IMR-90 (cell line): ENCODE data around the gene S100A6. TPM values are rescaled to one million over a fixed set of nuclear protein-coding genes. Genes with fewer than 3 reads are reported as not detected.

ENCODE experiments used
- ATAC-seq: fragments of 200-7000 bp; cut with Tn5 transposase; 2 replicates; pipeline ENCODE4 v1.9.1; 2020; ENCODE audit warnings: low read depth, mild to moderate bottlenecking, moderate library complexity
- BruUV-seq: library from RNA; stranded (reverse); fragments of 400-500 nt; replicated peaks from 2 replicates; lab custom pipeline; 2021; lab: Mats Ljungman, UMichigan
- CTCF ChIA-PET: fragments of 300-600 bp; formaldehyde crosslinking; extraction: SDS; loops from one replicate; lab custom pipeline; 2021; ENCODE audit warnings: antibody characterized with exemption; lab: Yijun Ruan, JAX
- POLR2A ChIA-PET: fragments of 300-600 bp; sonication (Branson Sonifier 250); formaldehyde crosslinking; loops from one replicate; lab custom pipeline; 2022; ENCODE audit warnings: antibody characterized with exemption; ENCODE audit not compliant: unreplicated experiment; lab: Charles Lee
- DNase-seq: peaks from one replicate; pipeline ENCODE4 v3.0.0; 2013
- H2AFZ ChIP-seq: replicated peaks from 2 replicates; pipeline ENCODE3; 2013; ENCODE audit warnings: low read length, mild to moderate bottlenecking; ENCODE audit not compliant: poor library complexity
- H2AK5ac ChIP-seq: 2 replicates; pipeline ENCODE4 v1.6.1; 2013; ENCODE audit warnings: low read depth, low read length, inconsistent platforms
- H2AK9ac ChIP-seq: replicated peaks from 2 replicates; pipeline ENCODE3; 2013; ENCODE audit warnings: mild to moderate bottlenecking, low read depth, low read length, moderate library complexity; ENCODE audit not compliant: poor library complexity
- H2BK120ac ChIP-seq: 2 replicates; pipeline ENCODE4 v1.6.1; 2013; ENCODE audit warnings: low read depth, low read length, inconsistent platforms
- H2BK15ac ChIP-seq: 3 replicates; pipeline ENCODE4 v1.6.1; 2013; ENCODE audit warnings: low read depth, low read length, inconsistent platforms
- H2BK20ac ChIP-seq: 2 replicates; pipeline ENCODE4 v1.6.1; 2013; ENCODE audit warnings: low read depth, mild to moderate bottlenecking, inconsistent platforms, low read length, moderate library complexity
- H2BK5ac ChIP-seq: 2 replicates; pipeline ENCODE4 v1.6.1; 2013; ENCODE audit warnings: mild to moderate bottlenecking, low read depth, low read length, inconsistent platforms; ENCODE audit not compliant: poor library complexity, severe bottlenecking
- H3K14ac ChIP-seq: replicated peaks from 2 replicates; pipeline ENCODE4 v1.6.1; 2013; ENCODE audit warnings: low read depth, low read length, inconsistent platforms
- H3K18ac ChIP-seq: 2 replicates; pipeline ENCODE4 v1.6.1; 2013; ENCODE audit warnings: low read depth, low read length, control low read depth
- H3K23ac ChIP-seq: 2 replicates; pipeline ENCODE4 v1.6.1; 2013; ENCODE audit warnings: low read depth, low read length, inconsistent platforms
- H3K27ac ChIP-seq: 2 replicates; pipeline ENCODE4 v1.5.1; 2013; ENCODE audit warnings: mild to moderate bottlenecking, control low read depth, low read length; ENCODE audit not compliant: insufficient read depth
- H3K27me3 ChIP-seq: 2 replicates; pipeline ENCODE4 v1.6.1; 2013; ENCODE audit warnings: low read length; ENCODE audit not compliant: control insufficient read depth, insufficient read depth
- H3K36me3 ChIP-seq: 2 replicates; pipeline ENCODE4 v1.6.1; 2013; ENCODE audit warnings: low read length, mixed read lengths; ENCODE audit not compliant: control insufficient read depth, insufficient read depth
- H3K4ac ChIP-seq: 2 replicates; pipeline ENCODE4 v1.6.1; 2013; ENCODE audit warnings: low read depth, low read length, inconsistent platforms
- H3K4me1 ChIP-seq: 2 replicates; pipeline ENCODE4 v1.6.1; 2013; ENCODE audit warnings: low read length, mixed read lengths; ENCODE audit not compliant: control insufficient read depth, insufficient read depth
- H3K4me2 ChIP-seq: 2 replicates; pipeline ENCODE4 v1.6.1; 2013; ENCODE audit warnings: low read depth, mild to moderate bottlenecking, control low read depth, low read length, moderate library complexity
- H3K4me3 ChIP-seq: 2 replicates; pipeline ENCODE4 v1.5.1; 2013; ENCODE audit warnings: low read depth, mild to moderate bottlenecking, control low read depth, low read length, moderate library complexity; ENCODE audit not compliant: insufficient read depth
- H3K56ac ChIP-seq: 2 replicates; pipeline ENCODE4 v1.6.1; 2013; ENCODE audit warnings: low read length, inconsistent platforms; ENCODE audit not compliant: insufficient read depth; ENCODE audit errors: extremely low read depth
- H3K79me1 ChIP-seq, 2 experiments: 2 replicates each; pipeline ENCODE4 v1.6.1; 2013; ENCODE audit warnings: low read length in 2 of 2, inconsistent platforms in 1 of 2, low read depth in 1 of 2
- H3K9ac ChIP-seq: 2 replicates; pipeline ENCODE4 v1.6.1; 2013; ENCODE audit warnings: low read depth, low read length, control low read depth
- H3K9me1 ChIP-seq: 2 replicates; pipeline ENCODE4 v1.6.1; 2013; ENCODE audit warnings: low read length, inconsistent platforms; ENCODE audit not compliant: insufficient read depth
- H3K9me3 ChIP-seq: 2 replicates; pipeline ENCODE4 v1.6.1; 2013; ENCODE audit warnings: low read length; ENCODE audit not compliant: control insufficient read depth, insufficient read depth
- H4K20me1 ChIP-seq: 2 replicates; pipeline ENCODE4 v1.6.1; 2013; ENCODE audit warnings: low read length, inconsistent platforms; ENCODE audit not compliant: insufficient read depth
- H4K5ac ChIP-seq: 2 replicates; pipeline ENCODE4 v1.6.1; 2013; ENCODE audit warnings: mild to moderate bottlenecking, low read depth, low read length, control low read depth
- H4K8ac ChIP-seq, 2 experiments: 2 replicates each; pipeline ENCODE4 v1.6.1; 2013; ENCODE audit warnings: low read depth in 2 of 2, low read length in 2 of 2, control low read depth in 1 of 2, inconsistent platforms in 1 of 2
- H4K91ac ChIP-seq: 2 replicates; pipeline ENCODE4 v1.6.1; 2013; ENCODE audit warnings: low read depth, low read length, inconsistent platforms; ENCODE audit not compliant: insufficient read depth
- WGBS, 2 experiments: methylation state at CpG; one replicate each; pipeline versions ENCODE4 v1.1.5 to v1.1.7; 2013; ENCODE audit warnings: missing lambda C conversion rate in 2 of 2; ENCODE audit not compliant: insufficient read length in 1 of 2; ENCODE audit errors: extremely low coverage in 2 of 2; 5-methylcytosine and 5-hydroxymethylcytosine counted together
- dilution Hi-C: fragments of 300-500 bp; cut with HindIII; formaldehyde crosslinking; loops from one replicate; pipeline ENCODE4 v1.14.3; 2018; ENCODE audit warnings: low sequenced_read_pairs; ENCODE audit not compliant: unreplicated experiment
- in situ Hi-C: fragments of 300-500 bp; cut with MboI; formaldehyde crosslinking; loops from 3 replicates; pipeline ENCODE4 v1.14.3; 2019; ENCODE audit warnings: low sequenced_read_pairs, inconsistent platforms, mixed read lengths
- intact Hi-C: fragments of 100-400 bp; cut with micrococcal nuclease; formaldehyde crosslinking; loops from 2 replicates; pipeline ENCODE4 v1.10.0; 2022
- polyA plus RNA-seq, 3 experiments: library from polyadenylated mRNA; depleted of rRNA; stranded (reverse); fragments of >200 nt; gene quantifications; 2 replicates each; pipeline ENCODE4 v1.2.3, GENCODE V29; 2012; ENCODE audit warnings: low replicate concordance in 1 of 3
- total RNA-seq: library from RNA; depleted of rRNA; stranded (reverse); fragments of >200 nt; gene quantifications from 2 replicates; pipeline ENCODE4 v1.2.3, GENCODE V29; 2012
- TF ChIP-seq, protein P1 (sequence below): conservative IDR thresholded peaks from 2 replicates; pipeline ENCODE4 v1.5.1; 2012; ENCODE audit warnings: mild to moderate bottlenecking, low read depth, low read length, improper control_type of control experiment
- TF ChIP-seq, protein P2 (sequence below): fragments of 150-350 bp; IDR thresholded peaks from 2 replicates; pipeline ENCODE4 v1.6.1; 2017; ENCODE audit warnings: mild to moderate bottlenecking, antibody characterized with exemption, low read length, low read depth
- TF ChIP-seq, protein P3 (sequence below): fragments of 150-350 bp; IDR thresholded peaks from 2 replicates; pipeline ENCODE4 v1.6.1; 2016; ENCODE audit warnings: low read depth, mild to moderate bottlenecking, low read length, moderate library complexity, borderline replicate concordance

The S100A6 gene
- total and polyA plus RNA-seq, 2 of the 4 experiments (the other 2 are of a cell fraction) = 373 to 1,755 TPM

DNA sequence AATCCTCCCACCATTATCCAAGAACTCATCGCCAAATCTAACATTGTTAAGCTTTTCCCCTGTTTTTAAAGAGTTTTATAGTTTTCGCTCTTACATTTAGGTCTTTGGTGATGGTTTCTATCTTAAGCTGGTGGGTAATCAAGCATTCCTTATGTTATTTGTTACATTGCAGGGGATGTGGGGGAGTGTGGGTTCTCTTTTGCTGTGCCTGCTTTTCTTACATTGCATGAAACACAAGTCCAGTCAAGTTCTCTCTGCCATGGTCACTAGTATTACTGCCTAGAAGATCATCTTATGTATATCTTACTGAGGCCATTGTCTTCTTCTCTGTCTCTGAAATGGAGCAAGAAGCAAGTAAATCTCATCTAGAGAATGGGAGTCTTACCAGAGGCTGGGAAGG, 48.1 kb downstream of the S100A6 start:
- Histone ChIP-seq H3K23ac (no peak overlapping the region), H3K9me1 (peaks cover 8% of the 10 kb centered on the region; the same call in 1 of the 2 replicates), H2AK9ac (no peak overlapping the region), H2BK20ac (no peak overlapping the region), H3K4me2 (no peak overlapping the region), H3K4me1 (peaks cover 5% of the 10 kb centered on the region; the same call in 1 of the 2 replicates), H3K79me1 (no peaks in the 10 kb centered on the region), H3K9ac (no peak overlapping the region), H3K9me3 (no peaks in the 10 kb centered on the region), H3K56ac (no peak overlapping the region), H4K8ac (no peak overlapping the region), H3K27me3 (peaks cover 24% of the 10 kb centered on the region), H3K27ac (no peak overlapping the region), H3K36me3 (no peaks in the 10 kb centered on the region), H4K91ac (no peak overlapping the region), H2BK15ac (no peak overlapping the region), H2AK5ac (no peak overlapping the region), H2BK120ac (no peak overlapping the region), H4K5ac (no peak overlapping the region), H2AFZ (no peak overlapping the region), H4K20me1 (peaks cover 3% of the 10 kb centered on the region), H3K4me3 (no peak overlapping the region), H3K14ac (no peak overlapping the region), H3K4ac (no peak overlapping the region), H2BK5ac (no peak overlapping the region), H3K18ac (no peak overlapping the region)
- CTCF ChIA-PET = interaction anchor here (0.7 kb wide), 1 partner anchor 21 kb away, joined by 3 read pairs; no protein-coding TSS in a partner anchor
- no peak for DNase-seq
- intact Hi-C loops = no loop called here
- BruUV-seq = no TSS peak
- WGBS, 2 experiments = no CpG with 5 or more reads among the region's 2 CpGs
- in situ Hi-C loops = no loop called here
- dilution Hi-C loops = no loop called here
- POLR2A ChIA-PET = interaction anchor here (0.5 kb wide), 1 partner anchor 9 kb away, joined by 3 read pairs; no protein-coding TSS in a partner anchor
- ATAC-seq = no peak
- TF ChIP-seq, protein P1, sequence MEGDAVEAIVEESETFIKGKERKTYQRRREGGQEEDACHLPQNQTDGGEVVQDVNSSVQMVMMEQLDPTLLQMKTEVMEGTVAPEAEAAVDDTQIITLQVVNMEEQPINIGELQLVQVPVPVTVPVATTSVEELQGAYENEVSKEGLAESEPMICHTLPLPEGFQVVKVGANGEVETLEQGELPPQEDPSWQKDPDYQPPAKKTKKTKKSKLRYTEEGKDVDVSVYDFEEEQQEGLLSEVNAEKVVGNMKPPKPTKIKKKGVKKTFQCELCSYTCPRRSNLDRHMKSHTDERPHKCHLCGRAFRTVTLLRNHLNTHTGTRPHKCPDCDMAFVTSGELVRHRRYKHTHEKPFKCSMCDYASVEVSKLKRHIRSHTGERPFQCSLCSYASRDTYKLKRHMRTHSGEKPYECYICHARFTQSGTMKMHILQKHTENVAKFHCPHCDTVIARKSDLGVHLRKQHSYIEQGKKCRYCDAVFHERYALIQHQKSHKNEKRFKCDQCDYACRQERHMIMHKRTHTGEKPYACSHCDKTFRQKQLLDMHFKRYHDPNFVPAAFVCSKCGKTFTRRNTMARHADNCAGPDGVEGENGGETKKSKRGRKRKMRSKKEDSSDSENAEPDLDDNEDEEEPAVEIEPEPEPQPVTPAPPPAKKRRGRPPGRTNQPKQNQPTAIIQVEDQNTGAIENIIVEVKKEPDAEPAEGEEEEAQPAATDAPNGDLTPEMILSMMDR = no peak
- TF ChIP-seq, protein P2, sequence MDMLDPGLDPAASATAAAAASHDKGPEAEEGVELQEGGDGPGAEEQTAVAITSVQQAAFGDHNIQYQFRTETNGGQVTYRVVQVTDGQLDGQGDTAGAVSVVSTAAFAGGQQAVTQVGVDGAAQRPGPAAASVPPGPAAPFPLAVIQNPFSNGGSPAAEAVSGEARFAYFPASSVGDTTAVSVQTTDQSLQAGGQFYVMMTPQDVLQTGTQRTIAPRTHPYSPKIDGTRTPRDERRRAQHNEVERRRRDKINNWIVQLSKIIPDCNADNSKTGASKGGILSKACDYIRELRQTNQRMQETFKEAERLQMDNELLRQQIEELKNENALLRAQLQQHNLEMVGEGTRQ = no peak
- TF ChIP-seq, protein P3, sequence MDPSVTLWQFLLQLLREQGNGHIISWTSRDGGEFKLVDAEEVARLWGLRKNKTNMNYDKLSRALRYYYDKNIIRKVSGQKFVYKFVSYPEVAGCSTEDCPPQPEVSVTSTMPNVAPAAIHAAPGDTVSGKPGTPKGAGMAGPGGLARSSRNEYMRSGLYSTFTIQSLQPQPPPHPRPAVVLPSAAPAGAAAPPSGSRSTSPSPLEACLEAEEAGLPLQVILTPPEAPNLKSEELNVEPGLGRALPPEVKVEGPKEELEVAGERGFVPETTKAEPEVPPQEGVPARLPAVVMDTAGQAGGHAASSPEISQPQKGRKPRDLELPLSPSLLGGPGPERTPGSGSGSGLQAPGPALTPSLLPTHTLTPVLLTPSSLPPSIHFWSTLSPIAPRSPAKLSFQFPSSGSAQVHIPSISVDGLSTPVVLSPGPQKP = no peak
